22Rv1 (cell line): ENCODE data around the gene IMMP2L.

Source experiments
- H3K27ac ChIP-seq: fragments of 450-650 bp; 2 replicates; pipeline ENCODE4 v1.5.1; 2017
- ZFX ChIP-seq: fragments of 450-650 bp; IDR thresholded peaks from 2 replicates; pipeline ENCODE4 v1.6.1; 2017; ENCODE audit warnings: antibody characterized with exemption, borderline replicate concordance
- TF ChIP-seq, protein P1 (sequence below): fragments of 450-650 bp; IDR thresholded peaks from 2 replicates; pipeline ENCODE4 v1.5.1; 2017; ENCODE audit warnings: mild to moderate bottlenecking

IMMP2L gene

DNA sequence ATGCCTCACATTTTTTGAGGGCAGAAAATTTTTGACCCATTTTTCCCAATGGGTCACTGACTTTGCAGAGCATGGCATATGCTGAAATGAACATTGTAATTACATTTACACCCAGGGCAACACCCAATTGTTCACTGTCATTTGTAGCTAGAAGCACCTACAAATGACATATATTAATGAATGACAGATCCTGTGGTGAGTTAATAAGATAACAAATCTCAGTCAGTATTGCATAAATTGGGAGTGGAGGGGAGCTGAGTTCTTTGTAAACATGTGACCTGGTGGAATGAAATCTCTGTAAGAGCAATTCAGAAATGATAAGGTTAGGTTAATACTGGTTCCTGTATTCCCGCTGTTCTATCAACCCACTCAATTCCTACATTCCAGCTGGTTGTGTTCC lies 726.4 kb downstream of the IMMP2L start:
- no peak for TF ChIP-seq ZFX
- TF ChIP-seq, protein P1, sequence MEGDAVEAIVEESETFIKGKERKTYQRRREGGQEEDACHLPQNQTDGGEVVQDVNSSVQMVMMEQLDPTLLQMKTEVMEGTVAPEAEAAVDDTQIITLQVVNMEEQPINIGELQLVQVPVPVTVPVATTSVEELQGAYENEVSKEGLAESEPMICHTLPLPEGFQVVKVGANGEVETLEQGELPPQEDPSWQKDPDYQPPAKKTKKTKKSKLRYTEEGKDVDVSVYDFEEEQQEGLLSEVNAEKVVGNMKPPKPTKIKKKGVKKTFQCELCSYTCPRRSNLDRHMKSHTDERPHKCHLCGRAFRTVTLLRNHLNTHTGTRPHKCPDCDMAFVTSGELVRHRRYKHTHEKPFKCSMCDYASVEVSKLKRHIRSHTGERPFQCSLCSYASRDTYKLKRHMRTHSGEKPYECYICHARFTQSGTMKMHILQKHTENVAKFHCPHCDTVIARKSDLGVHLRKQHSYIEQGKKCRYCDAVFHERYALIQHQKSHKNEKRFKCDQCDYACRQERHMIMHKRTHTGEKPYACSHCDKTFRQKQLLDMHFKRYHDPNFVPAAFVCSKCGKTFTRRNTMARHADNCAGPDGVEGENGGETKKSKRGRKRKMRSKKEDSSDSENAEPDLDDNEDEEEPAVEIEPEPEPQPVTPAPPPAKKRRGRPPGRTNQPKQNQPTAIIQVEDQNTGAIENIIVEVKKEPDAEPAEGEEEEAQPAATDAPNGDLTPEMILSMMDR: no peak
- H3K27ac ChIP-seq: no peak overlapping the region

DNA sequence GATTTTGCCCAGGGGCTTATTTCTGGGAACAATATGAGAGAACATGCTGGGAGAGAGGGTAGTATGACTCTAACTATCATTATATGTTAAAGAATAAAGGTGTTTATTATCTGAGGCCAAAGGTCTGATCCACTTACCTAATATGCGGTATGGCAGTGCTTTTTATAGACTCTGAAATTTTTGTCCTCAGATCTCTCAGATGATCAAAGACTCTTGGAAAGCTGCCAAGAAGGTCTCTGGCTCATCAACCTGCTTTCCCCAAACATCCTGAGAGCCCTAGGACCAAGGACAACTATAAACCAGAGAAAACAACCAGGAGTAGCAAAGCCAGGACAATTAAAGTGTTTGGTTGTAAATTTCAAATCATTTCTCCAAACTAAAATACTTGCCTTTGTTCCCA lies 727.1 kb downstream of the IMMP2L start:
- TF ChIP-seq, protein P1: no peak
- no peak for TF ChIP-seq ZFX
- H3K27ac ChIP-seq: no peak overlapping the region

DNA sequence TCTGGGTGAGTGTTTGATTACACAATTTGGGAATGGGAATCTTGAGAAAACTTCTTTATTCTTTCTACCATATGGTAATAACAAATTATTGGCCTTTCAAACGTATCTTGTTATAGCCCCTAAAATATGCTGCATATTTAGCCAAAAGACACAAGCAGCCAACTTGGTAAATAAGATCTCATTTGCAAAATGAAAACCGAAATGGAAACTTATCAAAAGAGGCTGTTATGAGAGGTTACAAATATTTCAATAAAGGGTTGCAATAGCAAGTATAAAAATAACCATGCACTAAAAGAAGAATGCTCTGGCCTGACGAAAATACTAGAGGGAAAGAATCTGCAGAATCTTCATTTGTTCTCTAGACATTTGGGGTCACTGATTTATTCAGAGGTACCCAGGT lies 730.9 kb downstream of the IMMP2L start:
- no peak for TF ChIP-seq ZFX
- TF ChIP-seq, protein P1: no peak
- no peak overlapping the region for H3K27ac ChIP-seq

DNA sequence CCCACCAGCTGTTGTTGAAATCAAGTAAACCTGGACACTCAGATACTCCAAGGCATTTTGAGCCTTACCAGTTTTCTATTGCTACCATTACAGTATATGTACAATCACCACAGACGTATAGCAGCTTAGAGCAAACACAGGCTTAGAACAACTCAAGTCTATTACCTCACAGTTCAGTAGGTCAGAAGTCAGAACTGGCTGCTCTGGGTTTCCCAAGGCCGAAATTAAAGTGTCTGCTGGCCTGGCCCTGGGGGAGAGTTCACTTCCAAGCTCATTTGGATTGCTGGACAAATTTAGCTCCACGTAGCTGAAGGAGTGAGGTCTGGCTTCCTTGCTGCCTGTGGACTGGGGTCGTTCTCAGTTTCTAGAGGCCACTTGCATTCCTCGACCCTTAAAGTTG lies 731.5 kb downstream of the IMMP2L start:
- no peak for TF ChIP-seq ZFX
- TF ChIP-seq, protein P1: no peak

DNA sequence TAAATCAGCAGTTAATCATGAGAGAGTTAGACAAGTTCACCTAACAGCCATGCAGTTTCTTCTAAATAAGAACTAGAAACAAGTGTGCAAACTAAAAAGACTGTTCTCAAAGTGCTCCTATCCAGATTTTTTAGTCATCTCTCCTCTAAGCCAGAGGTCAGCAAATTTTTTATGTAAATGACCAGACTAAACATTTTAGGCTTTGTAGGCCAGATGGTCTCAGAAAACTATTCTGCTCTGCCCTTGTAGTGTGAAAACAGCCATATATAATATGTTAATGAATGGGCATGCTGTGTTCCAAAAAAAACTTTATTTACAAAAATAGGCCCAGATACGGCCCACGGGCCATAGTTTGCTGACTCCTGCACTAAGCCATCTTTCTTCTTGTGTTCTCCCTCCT lies 734.4 kb downstream of the IMMP2L start:
- TF ChIP-seq, protein P1: no peak
- no peak for TF ChIP-seq ZFX
- no peak overlapping the region for H3K27ac ChIP-seq

More for the DNA sequence above, 731.5 kb downstream of the IMMP2L start:
- H3K27ac ChIP-seq: no peak overlapping the region

DNA sequence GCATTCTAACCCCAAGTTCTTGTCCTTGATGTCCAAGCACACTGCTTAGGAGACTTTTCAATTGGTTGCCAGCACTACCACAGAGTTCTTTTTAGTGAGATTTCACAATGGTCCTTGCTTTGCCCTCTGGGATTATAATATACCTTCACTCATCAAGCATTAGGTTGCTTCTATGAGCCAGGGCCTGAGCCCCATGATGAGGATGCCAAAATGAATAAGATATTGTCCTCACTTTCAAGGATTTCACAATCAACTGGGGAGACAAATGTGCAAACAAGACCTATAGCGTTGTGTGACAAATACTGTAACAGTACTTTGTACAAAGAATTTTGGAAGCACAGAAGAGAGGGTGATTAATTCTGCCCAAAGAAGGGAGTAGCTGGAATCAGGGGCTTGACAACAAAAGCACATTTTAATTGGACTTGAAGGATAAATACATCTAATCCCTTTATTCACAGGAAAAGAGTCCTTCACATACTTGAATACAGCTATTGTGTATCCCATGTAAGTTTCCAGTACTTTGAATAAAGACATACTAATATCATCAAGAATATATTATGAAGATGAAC lies 734.9 kb downstream of the IMMP2L start:
- TF ChIP-seq, protein P1: no peak
- no peak for TF ChIP-seq ZFX

DNA sequence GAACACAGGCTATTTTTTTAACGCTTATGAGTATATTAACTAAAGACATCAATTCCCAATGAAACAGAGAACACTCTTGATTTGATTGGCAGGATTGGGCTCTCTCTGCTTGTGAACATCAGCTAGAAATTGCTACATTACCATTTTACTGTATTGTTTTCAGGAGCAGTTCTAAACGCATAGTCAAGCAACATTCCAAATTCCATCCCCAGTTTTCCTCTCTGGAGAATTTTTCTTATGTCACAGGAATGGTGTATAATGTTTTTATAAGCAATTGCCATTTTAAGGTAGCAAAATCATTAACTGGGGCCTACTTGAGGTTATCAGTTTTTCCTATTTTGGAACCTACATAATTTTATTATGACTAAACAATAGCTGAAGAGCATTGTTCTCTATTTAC lies 748.3 kb downstream of the IMMP2L start:
- no peak overlapping the region for H3K27ac ChIP-seq
- no peak for TF ChIP-seq ZFX
- TF ChIP-seq, protein P1: no peak

More for the DNA sequence above, 734.9 kb downstream of the IMMP2L start:
- H3K27ac ChIP-seq: no peak overlapping the region
